HG03439 (cell line): ENCODE data around the gene PRMT9.

Experiments
- ATAC-seq: cut with Tn5 transposase; IDR thresholded peaks from one replicate; pipeline ENCODE4 v1.9.1; 2021; ENCODE audit warnings: mild to moderate bottlenecking, moderate library complexity; ENCODE audit not compliant: unreplicated experiment

The PRMT9 gene

DNA sequence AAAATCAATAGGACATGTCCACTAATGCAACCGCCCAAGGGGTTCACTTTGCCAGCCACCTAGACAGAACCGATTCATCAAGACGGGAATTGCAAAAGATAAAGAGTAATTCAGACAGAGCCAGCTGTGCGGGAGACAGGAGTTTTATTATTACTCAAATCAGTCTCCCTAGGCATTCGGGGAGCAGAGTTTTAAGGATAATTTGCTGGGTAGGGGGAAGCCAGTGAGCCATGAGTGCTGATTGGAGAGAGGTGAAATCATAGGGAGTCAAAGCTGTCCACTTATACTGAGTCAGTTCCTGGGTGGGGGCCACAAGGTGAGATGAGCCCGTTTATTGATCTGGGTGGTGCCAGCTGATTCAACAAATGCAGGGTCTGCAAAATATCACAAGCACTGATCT, 58.2 kb downstream of the PRMT9 start:
- no peak for ATAC-seq

DNA sequence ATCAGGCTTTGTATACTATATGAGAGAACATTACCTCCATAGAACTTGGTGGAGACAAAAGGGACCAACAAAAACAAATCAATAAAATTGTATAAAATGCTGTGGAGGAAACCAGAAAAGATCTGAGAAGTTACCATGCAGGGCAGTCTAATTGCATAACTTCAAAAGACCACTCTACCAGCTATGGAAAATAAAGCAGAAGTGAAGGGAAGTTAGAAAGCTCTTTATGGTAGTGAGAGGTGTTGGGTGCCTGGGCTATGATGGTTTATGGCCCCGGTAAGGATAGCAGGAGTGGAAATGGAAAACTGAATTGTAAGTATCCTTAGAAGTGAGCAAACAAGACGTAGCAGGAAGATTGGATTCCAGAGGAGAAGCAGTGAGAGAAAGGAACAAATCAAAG, 63.6 kb downstream of the PRMT9 start:
- no peak for ATAC-seq

DNA sequence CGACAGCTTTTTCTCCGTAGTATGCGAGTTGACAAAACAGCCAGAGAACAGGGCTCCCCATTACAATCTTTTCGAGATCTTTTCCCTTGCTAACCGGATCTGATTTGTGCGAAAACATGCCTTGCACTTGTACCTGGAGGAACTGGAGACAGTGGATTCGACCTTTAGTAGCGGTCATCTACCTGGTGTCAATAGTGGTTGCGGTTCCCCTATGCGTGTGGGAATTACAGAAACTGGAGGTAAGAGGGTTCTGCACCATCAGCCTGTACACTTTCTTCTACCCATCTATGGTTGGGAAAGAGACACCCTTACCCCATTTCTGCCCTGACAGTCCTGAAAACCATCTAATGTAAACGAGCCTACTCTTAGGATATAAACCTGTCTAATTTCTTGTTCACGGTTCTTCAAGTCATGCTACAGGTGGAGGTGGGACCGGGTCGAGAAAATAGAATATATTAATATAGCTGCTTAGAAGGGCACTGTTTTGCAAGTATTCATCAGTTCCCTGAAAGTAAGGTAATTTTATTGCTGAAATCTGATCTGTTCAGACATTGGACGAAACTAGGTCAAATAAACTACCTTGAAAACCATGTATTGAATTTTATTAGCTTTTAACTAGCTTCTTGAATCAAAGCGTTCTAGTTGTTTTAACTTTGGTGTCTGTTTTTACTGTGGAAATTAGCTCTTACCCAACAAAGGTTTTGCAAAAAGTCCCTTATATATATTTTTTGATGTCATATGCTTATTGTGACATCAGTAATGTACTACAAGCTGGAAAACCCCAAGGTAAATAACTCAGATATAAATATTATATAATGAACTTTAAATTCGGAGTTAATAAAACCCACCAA, 65.9 kb downstream of the PRMT9 start:
- ATAC-seq: peak; percentile 8

DNA sequence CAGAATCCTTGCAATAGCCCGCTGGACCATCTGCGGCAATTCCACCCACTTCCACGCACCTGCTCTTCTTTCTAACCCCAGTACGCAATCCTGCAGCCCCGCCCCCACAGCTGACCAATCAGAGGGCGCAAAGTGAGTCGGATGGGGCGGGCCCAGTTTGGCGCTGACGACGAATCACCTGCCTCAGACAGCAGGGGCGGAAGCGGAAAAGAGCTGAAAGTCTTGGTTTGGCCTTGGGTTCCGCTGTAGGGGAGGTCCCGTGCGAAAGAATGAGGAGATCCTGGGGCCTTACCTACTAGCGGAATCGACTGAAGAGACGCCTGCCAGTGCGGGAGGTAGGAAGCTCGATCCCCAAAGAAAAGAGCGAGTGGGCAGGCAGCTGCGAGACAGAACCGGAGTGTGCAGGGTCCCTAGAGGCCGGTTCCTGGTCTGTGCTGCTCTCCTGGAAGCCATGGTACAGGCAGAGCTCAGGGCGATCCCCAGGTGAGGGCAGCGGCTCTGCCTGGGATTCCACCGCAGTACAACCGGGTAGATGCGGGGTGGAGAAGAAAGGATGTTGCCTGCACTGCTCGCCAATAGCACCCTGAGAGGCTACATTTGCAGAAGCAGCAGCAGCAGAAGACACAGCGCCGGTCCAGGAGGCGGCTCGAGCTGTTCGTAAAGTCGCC, 66.7 kb downstream of the PRMT9 start, which contains the start of gene TMEM184C:
TMEM184C (plus strand) TSS at position 225 of the 668 bp plus-strand sequence. CDS start 560 bp downstream, outside the sequence.
- peak; percentile 100 for ATAC-seq

DNA sequence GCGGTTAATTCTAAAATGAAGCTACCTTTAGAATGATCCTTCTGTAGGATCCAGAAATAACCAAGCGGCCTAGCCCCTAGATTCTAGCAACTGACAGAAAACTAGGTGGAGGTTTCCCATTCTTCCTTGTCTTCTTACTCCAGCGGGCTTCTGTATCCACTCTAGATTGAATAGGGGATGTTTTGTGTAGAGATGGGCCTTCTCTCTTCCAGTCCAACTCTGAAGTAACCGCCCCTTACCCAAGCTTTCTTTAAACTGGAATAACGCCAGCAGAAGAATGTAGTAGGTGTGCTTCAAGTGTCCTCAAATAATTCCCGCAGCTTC, 67.2 kb downstream of the PRMT9 start:
- ATAC-seq: no peak

DNA sequence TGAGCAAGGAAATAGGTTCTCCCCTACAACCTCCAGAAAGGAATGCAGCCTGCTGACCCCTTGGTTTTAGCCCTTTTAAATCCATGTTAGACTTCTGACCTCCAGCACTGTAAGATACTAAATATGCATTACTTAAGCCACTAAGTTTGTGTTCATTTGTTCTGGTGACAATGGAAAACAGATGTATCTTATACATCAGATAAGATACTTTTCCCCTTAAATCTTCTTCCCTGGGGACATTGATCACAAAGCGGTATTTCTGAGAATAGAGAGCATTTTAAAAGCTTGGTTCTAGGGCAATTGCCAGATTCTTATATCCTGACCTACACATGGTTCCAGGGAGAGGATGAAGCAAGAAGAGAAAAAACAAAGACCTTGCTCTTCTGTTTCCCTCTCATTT, 73.3 kb downstream of the PRMT9 start:
- no peak for ATAC-seq

DNA sequence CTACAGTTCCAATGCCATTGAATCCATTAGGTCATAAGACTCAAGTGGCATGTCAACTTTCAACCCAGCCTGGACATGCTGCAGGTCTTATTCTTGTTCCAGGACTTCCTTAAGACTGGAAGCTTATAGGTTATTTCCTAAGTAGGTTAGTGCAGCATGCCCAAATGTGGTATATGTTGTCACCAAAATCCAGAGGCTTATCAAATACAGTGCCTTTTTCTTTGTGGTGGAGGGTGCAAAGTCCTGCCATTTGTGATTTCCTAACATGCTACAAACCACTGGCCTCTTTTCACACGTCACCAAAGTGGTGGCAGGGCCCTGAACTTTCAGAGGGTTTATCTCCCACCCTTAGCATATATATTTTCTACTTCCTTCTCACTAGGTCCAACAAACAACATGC, 76.5 kb downstream of the PRMT9 start:
- ATAC-seq: no peak

DNA sequence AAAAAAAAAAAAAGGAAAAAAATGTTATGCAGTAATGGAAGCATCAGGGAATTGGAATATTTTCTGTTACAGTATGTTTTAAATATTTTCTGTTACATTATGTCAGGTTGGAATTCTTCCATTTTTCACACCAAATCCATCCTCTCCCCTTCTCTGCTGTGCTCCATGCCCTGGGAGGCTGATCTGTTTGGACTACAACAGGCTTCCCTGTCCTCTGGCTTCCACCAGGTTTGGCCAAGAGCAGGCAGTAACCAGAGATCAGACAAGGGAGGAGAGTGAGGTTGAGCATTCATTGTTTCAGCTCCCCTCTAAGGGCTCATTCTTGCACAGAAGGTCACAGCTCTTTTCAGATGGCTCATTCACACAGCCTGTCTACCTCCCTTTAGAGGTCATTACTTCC, 78.5 kb downstream of the PRMT9 start:
- no peak for ATAC-seq

DNA sequence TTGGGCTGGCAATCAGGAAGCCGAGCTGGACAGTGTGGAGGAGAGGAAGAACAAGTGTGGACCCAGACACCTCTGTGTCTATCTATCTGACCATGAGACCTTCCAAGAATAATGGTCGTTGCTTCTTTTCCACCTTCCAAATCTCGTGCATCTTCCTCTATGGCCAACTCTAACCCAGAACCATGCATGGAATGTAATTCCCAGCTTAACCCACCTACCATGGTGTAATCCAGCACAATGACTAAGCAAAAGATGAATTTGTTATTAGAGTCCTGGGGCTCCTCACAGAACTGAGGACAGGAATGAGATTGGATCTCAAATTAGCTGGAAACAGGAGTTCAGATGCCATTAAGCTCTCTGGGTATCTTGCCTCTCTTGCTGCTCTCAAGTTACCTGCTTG, 84.2 kb downstream of the PRMT9 start:
- no peak for ATAC-seq

DNA sequence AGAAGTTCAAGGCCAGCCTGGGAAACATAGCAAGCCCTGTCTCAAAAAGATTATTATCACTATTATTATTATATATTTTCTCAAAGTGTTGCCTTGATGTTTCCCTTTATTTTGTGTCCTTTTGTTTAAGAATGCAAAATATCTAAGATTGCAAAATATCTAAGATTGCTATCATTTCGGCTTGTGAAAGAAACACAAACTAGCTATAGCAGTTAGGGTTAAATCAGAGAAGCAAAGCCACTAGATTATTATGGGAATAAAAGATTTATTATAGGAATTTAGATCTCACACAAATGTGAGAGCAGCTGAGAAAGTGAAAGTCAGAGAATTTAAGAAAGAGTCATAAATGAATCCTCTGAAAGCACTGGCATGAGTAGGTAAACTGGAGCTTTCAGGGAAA, 84.8 kb downstream of the PRMT9 start:
- ATAC-seq: no peak

DNA sequence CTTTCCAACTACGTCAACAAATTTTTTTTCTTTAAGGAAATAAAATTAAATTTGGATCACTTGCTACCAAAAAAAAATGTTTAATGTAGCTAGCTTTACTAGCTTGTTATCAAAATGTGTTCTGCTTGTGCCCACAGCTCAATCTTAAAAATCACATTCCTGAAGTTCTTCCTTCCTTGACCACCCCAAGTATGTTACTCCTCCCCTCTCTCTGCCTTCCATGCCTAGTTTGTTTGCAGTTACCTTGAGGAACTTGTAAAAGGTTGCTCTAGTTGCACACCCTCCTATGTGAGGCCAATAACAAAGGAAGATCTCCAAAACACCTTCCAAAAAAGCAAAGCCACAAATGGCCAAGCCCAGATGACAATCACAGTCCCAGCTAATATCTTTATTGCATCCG, 86.4 kb downstream of the PRMT9 start:
- no peak for ATAC-seq

DNA sequence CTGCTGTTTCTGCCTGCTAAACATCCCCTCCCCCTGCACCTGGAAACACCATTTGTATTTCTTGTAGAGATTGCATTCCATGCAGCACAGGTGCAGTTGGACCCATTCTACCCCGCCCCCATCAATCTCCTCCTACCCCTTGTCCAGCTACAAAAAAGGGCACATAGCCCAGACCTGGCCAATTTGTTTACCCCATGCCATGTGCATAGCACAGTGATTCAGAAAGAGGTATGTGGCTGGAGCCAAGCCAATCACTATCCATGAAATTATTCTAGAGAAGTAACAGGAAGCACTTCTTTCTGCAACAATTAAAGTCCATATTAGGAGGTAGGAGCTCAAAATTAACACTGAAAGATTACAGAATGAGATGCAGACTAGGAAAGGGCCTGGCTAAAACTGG, 87.0 kb downstream of the PRMT9 start:
- ATAC-seq: no peak

DNA sequence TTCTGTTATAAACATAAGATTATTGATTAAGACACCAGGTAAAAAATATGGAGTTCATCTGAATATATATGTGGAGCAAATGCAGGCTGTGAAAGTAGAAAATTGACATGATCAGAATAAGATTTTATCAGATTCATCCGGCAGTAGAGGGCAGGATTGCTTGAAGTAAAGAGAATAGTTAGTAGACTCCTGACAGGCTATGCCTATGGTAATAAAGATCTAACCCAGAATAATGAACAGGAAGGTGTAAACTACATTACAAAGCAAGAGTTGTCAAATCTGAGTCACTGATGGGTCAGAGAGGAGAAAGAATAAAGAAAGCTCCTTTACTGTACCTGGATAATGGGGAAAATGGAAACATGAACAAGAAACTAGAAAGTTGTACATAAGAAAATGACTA, 87.6 kb downstream of the PRMT9 start:
- no peak for ATAC-seq

DNA sequence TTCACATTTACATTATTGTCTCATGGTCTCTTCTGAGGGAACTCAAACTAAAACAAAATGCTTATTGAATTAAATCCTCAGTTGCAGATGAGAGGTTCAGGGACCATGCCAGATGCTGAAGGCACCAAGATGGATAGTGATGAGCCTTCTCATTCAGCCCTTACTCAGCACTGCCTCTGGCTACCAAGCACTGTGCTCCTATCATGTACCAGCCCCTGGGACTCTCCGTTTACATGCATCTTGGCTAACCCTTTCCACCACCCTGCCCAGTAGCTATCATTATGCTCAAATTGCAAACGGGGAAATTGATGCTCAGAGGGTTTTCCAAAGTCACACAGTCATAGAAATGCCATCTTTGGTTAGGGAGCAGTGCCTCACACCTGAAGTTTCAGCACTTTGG, 89.4 kb downstream of the PRMT9 start:
- no peak for ATAC-seq

DNA sequence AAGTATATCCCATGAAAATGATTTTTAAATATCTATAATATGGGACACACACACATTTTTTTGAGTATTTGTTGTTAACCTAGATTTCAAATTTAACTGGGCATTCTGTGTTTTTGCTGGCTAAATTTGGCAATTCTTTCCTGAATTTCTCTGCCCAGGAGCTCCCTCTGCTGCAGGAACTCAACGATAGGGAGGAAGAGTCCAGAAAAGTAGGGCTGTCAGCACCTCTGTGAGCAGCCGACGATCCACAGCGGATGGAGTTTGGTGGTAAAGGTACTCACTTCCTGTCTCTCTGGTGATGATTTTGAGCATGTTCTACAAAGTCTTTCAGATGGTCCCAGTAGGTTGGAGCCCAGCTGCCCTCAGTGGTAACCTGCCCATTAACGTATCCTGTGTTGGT, 89.9 kb downstream of the PRMT9 start:
- ATAC-seq: no peak

DNA sequence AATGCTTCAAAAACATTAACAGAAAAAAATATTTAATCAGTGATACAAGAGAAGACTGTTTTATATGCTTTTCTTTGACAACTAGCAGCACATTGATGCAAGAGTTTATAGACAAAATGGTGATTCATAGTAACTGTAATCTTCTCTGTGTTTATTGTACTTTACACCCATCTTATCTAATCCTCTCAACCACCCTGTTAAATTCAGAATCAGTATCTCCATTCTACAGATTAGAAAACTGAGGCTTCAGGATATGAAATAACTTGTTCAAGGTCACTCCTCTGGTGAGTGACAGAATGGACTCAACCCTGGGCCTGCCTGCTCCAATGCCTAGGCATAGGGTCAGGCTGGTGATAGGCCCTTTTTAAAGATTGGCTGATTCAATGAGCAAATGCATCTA, 92.9 kb downstream of the PRMT9 start:
- ATAC-seq: no peak

DNA sequence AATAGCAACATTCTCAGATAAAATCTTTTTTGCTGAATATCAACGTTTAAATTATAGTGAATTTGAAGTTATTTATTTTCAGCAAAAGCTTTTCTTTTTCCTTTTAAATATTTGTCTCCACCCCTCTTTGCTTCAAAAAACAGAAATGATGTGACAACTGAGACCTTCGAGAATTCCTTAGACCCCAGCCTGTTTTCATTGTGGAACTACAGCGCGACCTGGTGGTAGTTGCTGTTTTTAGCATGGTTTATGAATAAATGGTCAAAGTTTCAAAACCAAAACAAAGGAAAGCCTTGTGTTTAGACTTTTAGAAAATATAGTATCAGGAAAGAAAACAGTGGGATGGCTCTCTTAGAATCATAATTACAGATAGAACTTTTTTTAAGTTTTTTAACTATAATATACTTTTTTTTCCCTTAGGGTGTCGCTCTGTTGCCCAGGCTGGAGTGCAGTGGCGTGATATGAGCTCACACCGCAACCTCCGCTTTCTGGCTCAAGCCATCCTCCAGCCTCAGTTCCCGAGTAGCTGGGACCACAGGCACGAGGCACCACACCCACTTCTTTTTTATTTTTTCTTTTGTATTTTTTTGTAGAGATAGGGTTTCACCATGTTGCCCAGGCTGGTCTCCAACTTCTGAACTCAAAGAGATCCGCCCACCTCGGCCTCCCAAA, 93.6 kb downstream of the PRMT9 start:
- no peak for ATAC-seq

DNA sequence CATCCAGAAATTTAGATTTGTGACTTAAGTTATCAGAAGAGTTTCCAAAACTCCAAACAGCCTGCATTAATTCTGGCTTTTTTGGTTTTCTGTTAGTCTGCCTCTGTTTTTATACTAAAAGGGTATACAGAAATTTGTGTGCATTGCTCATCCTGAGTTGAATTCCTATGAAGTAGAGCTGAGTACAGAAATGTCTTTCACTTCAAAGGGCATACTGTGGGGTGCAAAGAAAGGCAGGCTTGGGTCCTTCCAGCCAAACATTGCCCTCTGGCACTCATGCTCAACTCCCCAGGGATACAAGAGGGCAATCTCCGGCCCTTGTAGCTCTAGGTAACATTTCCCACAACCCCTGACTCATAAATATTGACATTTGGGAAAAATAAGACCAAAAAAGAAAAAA, 94.4 kb downstream of the PRMT9 start:
- no peak for ATAC-seq
